ENCODE data around the gene CDH12.

GRCh38 chr5:22844155-22844554 is 9.0 kb downstream of the CDH12 start:
- TF ChIP-seq, protein P1, sequence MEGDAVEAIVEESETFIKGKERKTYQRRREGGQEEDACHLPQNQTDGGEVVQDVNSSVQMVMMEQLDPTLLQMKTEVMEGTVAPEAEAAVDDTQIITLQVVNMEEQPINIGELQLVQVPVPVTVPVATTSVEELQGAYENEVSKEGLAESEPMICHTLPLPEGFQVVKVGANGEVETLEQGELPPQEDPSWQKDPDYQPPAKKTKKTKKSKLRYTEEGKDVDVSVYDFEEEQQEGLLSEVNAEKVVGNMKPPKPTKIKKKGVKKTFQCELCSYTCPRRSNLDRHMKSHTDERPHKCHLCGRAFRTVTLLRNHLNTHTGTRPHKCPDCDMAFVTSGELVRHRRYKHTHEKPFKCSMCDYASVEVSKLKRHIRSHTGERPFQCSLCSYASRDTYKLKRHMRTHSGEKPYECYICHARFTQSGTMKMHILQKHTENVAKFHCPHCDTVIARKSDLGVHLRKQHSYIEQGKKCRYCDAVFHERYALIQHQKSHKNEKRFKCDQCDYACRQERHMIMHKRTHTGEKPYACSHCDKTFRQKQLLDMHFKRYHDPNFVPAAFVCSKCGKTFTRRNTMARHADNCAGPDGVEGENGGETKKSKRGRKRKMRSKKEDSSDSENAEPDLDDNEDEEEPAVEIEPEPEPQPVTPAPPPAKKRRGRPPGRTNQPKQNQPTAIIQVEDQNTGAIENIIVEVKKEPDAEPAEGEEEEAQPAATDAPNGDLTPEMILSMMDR (IDR thresholded peaks at IDR 0.05 in 2 of 3, conservative IDR thresholded peaks at IDR 0.05 in 1 of 3; ENCODE audit: control insufficient read depth in 2 of 3, extremely low read depth in 1 of 3, insufficient read depth in 1 of 3, low read depth in 3 of 3, low read length in 3 of 3), result no peak
- TF ChIP-seq CREB1 (IDR thresholded peaks at IDR 0.05; ENCODE audit: low read depth) (no peak), MEF2A (IDR thresholded peaks at IDR 0.05; ENCODE audit: insufficient read depth, low read depth, low read length) (no peak), EZH2 (IDR thresholded peaks at IDR 0.05; ENCODE audit: borderline replicate concordance, control insufficient read depth, low read depth, low read length) (no peak), ZBTB33 (IDR thresholded peaks at IDR 0.05) (no peak), TCF7 (IDR thresholded peaks at IDR 0.05; ENCODE audit: borderline replicate concordance) (no peak), CREM (IDR thresholded peaks at IDR 0.05; ENCODE audit: low read depth) (no peak)

All from GM12878 (cell line).